PC-9 (cell line): ENCODE data around the gene MTUS2.

Experiments
- EZH2 ChIP-seq: fragments of 200-600 bp; sonication (generic); IDR thresholded peaks from 2 replicates; pipeline ENCODE4 v1.8.0; 2017; ENCODE audit warnings: antibody characterized with exemption, low read depth
- TF ChIP-seq, protein P1 (sequence below): fragments of 200-600 bp; sonication (generic); conservative IDR thresholded peaks from 2 replicates; pipeline ENCODE4 v1.6.1; 2017; ENCODE audit warnings: mixed run types, antibody characterized with exemption, mild to moderate bottlenecking, moderate library complexity

DNA sequence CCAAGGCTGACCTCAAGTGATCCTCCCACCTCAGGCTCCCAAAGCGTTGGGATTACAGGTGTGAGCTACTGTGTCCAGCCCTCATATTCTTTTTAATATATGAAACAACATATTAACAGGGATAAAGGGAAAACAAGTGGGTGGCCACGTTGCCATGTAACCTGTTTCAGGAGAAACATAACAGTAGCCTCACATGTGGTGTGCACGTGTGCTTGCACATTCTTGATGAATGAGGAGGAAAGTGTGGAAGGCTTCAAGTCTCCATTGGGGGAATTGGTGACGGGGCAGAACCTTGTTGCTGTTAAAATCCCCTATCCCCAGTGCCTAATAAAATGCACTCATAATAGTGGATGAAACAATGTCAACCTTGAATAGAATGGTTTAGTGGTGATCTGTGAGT is 202.3 kb downstream of the MTUS2 start:
- TF ChIP-seq, protein P1, sequence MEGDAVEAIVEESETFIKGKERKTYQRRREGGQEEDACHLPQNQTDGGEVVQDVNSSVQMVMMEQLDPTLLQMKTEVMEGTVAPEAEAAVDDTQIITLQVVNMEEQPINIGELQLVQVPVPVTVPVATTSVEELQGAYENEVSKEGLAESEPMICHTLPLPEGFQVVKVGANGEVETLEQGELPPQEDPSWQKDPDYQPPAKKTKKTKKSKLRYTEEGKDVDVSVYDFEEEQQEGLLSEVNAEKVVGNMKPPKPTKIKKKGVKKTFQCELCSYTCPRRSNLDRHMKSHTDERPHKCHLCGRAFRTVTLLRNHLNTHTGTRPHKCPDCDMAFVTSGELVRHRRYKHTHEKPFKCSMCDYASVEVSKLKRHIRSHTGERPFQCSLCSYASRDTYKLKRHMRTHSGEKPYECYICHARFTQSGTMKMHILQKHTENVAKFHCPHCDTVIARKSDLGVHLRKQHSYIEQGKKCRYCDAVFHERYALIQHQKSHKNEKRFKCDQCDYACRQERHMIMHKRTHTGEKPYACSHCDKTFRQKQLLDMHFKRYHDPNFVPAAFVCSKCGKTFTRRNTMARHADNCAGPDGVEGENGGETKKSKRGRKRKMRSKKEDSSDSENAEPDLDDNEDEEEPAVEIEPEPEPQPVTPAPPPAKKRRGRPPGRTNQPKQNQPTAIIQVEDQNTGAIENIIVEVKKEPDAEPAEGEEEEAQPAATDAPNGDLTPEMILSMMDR = no peak
- no peak for TF ChIP-seq EZH2
